ENCODE measurements around the gene SETBP1. TPM values are rescaled to one million over a fixed set of nuclear protein-coding genes. Genes with fewer than 3 reads are reported as not detected.

The SETBP1 gene
- total RNA-seq, 2 donors from 2014 or later = 59.5 to 76.9 TPM

- intact Hi-C loops (cut with DNase I) = no loop called here
Observed at GRCh38 chr18:44996261-44996660, 315.6 kb downstream of the SETBP1 start.

GRCh38 chr18:44997174-44997573 lies 316.5 kb downstream of the SETBP1 start:
- no peak for DNase-seq (ENCODE audit: low spot score)

More at GRCh38 chr18:44996261-44996660, 315.6 kb downstream of the SETBP1 start:
- no peak for DNase-seq (ENCODE audit: low spot score)

GRCh38 chr18:44998360-44998759 lies 317.7 kb downstream of the SETBP1 start:
- DNase-seq (ENCODE audit: low spot score) = no peak
- intact Hi-C loops (cut with DNase I) = no loop called here

More at GRCh38 chr18:44997174-44997573, 316.5 kb downstream of the SETBP1 start:
- intact Hi-C loops (cut with DNase I) = no loop called here

- intact Hi-C loops (cut with DNase I) = no loop called here
- no peak for DNase-seq (ENCODE audit: low spot score)
Observed at GRCh38 chr18:45004546-45005080, 323.9 kb downstream of the SETBP1 start.

- no peak for DNase-seq (ENCODE audit: low spot score)
- intact Hi-C loops (cut with DNase I) = no loop called here
Observed at GRCh38 chr18:45006934-45007333, 326.2 kb downstream of the SETBP1 start.

- intact Hi-C loops (cut with DNase I) = no loop called here
- DNase-seq (ENCODE audit: low spot score) = no peak
Observed at GRCh38 chr18:45007531-45007930, 326.8 kb downstream of the SETBP1 start.

GRCh38 chr18:45008694-45009413 lies 328.2 kb downstream of the SETBP1 start:
- intact Hi-C loops (cut with DNase I) = no loop called here
- no peak for DNase-seq (ENCODE audit: low spot score)

- no peak for DNase-seq (ENCODE audit: low spot score)
- intact Hi-C loops (cut with DNase I) = loop anchor here in 1 of 2 donors (10.0 kb wide), 1 partner anchor 335 kb away; no protein-coding TSS in a partner anchor
Observed at GRCh38 chr18:45009756-45010155, 329.1 kb downstream of the SETBP1 start.

GRCh38 chr18:45012286-45012685 lies 331.6 kb downstream of the SETBP1 start:
- DNase-seq (ENCODE audit: low spot score) = no peak
- intact Hi-C loops (cut with DNase I) = loop anchor here in 1 of 2 donors (10.0 kb wide), 1 partner anchor 337 kb away; no protein-coding TSS in a partner anchor

- intact Hi-C loops (cut with DNase I) = loop anchor here in 1 of 2 donors (10.0 kb wide), 1 partner anchor 339 kb away; no protein-coding TSS in a partner anchor
- DNase-seq (ENCODE audit: low spot score) = no peak
Observed at GRCh38 chr18:45014047-45014501, 333.4 kb downstream of the SETBP1 start.

GRCh38 chr18:45015788-45016128 lies 335.1 kb downstream of the SETBP1 start:
- intact Hi-C loops (cut with DNase I) = loop anchor here in 1 of 2 donors (10.0 kb wide), 1 partner anchor 341 kb away; no protein-coding TSS in a partner anchor
- DNase-seq (ENCODE audit: low spot score) = no peak

- no peak for DNase-seq (ENCODE audit: low spot score)
- intact Hi-C loops (cut with DNase I) = loop anchor here in 1 of 2 donors (10.0 kb wide), 1 partner anchor 345 kb away; no protein-coding TSS in a partner anchor
Observed at GRCh38 chr18:45019469-45019868, 338.8 kb downstream of the SETBP1 start.

GRCh38 chr18:45023519-45023918 lies 342.8 kb downstream of the SETBP1 start:
- intact Hi-C loops (cut with DNase I) = no loop called here
- DNase-seq (ENCODE audit: low spot score) = no peak

GRCh38 chr18:45024357-45025088 lies 343.8 kb downstream of the SETBP1 start:
- intact Hi-C loops (cut with DNase I) = no loop called here
- DNase-seq (ENCODE audit: low spot score) = no peak

- DNase-seq (ENCODE audit: low spot score) = no peak
- intact Hi-C loops (cut with DNase I) = no loop called here
Observed at GRCh38 chr18:45025089-45025450, 344.4 kb downstream of the SETBP1 start.

- intact Hi-C loops (cut with DNase I) = no loop called here
- no peak for DNase-seq (ENCODE audit: low spot score)
Observed at GRCh38 chr18:45026162-45026561, 345.5 kb downstream of the SETBP1 start.

- no peak for DNase-seq (ENCODE audit: low spot score)
- intact Hi-C loops (cut with DNase I) = no loop called here
Observed at GRCh38 chr18:45034179-45034578, 353.5 kb downstream of the SETBP1 start.

- intact Hi-C loops (cut with DNase I) = no loop called here
Observed at GRCh38 chr18:45037618-45038017, 356.9 kb downstream of the SETBP1 start.

GRCh38 chr18:45039376-45039775 lies 358.7 kb downstream of the SETBP1 start:
- intact Hi-C loops (cut with DNase I) = no loop called here

More at GRCh38 chr18:45037618-45038017, 356.9 kb downstream of the SETBP1 start:
- no peak for DNase-seq (ENCODE audit: low spot score)

GRCh38 chr18:45040879-45041278 lies 360.2 kb downstream of the SETBP1 start:
- DNase-seq (ENCODE audit: low spot score) = no peak
- intact Hi-C loops (cut with DNase I) = no loop called here

More at GRCh38 chr18:45039376-45039775, 358.7 kb downstream of the SETBP1 start:
- no peak for DNase-seq (ENCODE audit: low spot score)

Data from posterior vena cava (tissue), 2 donors.